Stimulated activated CD4-positive, alpha-beta T cell treated with anti-CD3 and anti-CD28 coated beads, Interleukin-15, amount 100 ng/mL, for 48 hours (primary cell): Measurements from ENCODE around the gene GJB3.
"Not testable (repeated sequence)": the region's sequence is repeated elsewhere in the genome, so short reads cannot be mapped to it uniquely, and the experiment has no call there.

Experiments used
- DNase-seq, 2 donors: peaks; one replicate each; pipeline ENCODE4 v3.0.0-alpha.2; 2020; ENCODE audit warnings: low read depth in 2 of 2

The GJB3 gene

DNA sequence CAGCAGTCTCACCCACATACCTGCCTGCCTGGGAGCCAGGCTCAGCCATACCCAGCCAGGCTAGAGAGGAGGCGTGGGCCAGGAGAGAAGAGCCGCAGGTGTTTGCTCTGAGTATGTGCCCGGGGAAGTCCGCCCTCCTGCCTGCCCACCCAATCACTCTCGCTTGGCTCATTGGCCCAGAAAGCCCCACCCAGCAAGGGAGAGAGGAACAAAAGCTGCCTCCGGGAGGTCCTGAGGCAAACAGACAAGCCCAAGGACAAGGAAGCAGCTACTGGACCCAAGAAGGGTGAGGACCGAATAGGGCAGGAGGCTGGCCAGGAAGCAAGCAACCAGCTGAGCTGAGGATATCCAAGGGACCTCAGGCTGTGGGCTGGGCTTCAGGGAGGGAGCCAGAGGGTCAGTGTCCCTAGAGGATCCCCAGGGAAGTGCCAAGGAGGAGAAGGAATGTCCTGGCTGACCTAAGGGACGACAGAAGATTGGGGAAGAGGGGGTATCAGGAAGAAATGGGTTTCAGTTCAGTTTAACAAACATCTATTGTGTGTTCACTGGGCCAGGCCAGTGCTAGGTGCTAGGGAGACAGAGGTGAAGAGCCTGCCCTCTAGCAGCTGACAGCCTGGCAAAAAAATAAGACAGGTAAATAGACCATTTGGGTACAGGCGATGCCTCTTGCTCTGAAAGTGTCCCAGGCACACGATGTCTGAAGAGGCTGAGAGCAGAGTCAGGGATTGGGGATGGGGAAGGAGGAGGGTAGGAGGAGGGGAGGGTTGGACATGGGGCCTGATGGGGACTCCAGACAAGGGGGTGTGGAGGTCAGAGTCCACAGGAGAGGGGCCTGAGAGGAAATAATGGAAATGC, 21.3 kb upstream of the GJB3 start, which contains the start of gene GJB4:
Gene GJB4 (plus strand): TSS at position 238 of the 855 bp plus-strand sequence. CDS start 1,515 bp downstream, outside the sequence.
- DNase-seq, result no peak

GRCh38 chr1:34761176-34761761, 19.7 kb upstream of the GJB3 start:
- DNase-seq, result no peak

- DNase-seq, result no peak
These were observed 19.2 kb upstream of the GJB3 start for GRCh38 chr1:34761776-34762307.

DNA sequence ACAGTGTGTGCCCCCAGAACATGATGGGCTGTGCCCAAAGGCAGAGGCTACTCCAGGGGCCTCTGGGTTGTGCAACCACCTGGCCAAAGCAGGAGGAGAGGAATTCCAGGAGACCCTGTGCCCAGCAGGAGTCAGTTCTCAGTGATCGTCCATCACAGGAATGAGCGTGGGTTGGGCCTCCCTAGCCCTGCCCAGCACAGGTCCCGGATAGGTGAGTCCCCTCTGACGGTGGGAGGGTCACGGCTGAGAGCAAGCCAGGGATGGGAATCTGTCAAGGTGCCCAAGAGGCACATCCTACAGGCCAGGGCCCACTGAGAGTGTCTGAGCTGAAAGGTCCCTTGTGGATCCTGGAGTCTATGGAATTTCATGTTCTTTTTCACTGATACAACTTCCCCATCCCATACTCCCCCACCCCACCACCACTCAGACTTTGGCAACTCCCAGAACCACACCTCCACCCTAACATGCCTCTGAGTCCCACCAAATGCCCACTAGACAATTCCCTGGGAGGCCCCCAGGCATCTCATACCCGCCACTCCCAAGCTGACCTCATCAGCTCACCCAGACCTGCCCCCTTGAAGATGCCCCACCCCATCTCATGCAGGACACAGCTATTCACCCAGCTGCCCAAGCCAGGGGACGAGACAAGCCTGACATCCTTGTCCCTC, 18.4 kb upstream of the GJB3 start:
- no peak for DNase-seq

DNA sequence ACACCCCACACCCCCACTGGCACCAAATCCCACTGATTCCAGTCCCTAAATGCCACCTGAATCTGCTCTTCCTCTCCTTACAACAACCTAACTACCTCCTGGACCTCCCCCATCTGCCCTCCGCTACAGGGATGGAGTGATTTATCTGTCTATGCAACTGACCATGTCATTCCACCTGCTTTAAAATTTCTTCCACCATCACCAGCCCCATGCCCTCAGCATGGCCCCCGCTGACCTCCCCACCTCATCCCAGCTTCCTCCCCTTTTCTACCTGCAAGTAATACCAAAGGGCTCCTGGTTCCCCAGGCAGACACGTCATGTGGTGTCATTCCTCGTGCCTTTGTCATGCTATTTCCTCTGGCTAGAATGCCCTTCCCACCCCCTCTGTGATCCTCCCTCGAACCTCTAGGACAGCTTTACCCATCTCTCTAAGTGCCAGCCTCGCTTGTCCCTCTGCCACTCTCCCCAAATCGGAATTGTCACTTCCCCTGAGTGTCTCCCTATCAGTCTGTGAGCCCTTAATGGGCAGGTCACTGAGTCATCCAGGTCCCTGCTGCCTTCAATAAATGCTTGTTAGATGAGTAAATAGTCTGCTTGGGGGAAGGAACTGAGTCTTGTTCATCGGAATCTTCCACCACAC, 17.8 kb upstream of the GJB3 start:
- no peak for DNase-seq

DNA sequence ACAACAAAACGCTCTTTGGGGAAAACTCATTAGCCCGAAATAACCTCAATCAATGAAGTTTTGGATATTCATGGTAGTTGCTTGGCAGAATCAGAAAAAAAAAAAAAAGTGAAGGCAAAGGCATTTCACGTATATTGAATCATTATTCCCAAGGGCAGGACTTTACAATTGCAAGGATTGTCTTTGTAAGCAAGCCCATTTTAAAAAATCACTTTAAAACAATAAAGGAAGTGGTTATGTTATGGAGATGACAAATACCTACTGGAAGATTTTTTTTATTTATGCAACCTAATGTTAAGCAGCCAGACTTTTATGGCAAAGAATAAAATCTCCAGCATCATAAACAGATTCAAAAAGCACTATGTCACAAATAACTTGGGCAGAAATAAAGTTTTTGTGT, 12.2 kb upstream of the GJB3 start:
- DNase-seq, result no peak

DNA sequence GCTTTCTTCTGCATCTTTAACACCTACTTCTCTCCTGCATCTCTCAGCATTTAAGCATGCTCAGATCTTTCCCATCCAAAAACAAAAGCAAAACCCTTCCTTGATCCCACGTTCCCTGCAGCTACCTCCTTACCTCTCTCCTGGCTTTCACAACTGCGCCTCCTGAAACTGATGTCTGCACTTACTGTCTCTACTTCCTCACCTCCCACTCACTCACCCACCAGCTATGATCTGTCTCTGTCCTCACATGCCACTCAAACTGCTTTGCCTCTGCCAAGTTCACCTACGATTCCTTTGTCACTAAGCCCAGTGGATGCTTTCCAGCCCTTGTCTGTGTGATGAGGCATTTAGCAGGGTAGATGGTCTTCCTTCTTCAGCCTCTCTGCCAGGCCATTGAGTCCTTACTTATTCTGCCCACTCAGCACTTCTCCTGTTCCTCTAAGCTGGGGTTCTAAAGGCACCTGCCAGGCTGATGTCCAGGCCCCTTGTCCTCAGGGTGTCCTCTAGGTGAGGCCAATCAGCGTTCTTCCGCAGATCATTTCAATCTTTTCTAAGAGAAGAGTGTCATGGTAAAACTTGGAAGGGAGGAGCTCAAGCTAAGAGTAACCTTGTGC, 10.0 kb upstream of the GJB3 start:
- no peak for DNase-seq

DNA sequence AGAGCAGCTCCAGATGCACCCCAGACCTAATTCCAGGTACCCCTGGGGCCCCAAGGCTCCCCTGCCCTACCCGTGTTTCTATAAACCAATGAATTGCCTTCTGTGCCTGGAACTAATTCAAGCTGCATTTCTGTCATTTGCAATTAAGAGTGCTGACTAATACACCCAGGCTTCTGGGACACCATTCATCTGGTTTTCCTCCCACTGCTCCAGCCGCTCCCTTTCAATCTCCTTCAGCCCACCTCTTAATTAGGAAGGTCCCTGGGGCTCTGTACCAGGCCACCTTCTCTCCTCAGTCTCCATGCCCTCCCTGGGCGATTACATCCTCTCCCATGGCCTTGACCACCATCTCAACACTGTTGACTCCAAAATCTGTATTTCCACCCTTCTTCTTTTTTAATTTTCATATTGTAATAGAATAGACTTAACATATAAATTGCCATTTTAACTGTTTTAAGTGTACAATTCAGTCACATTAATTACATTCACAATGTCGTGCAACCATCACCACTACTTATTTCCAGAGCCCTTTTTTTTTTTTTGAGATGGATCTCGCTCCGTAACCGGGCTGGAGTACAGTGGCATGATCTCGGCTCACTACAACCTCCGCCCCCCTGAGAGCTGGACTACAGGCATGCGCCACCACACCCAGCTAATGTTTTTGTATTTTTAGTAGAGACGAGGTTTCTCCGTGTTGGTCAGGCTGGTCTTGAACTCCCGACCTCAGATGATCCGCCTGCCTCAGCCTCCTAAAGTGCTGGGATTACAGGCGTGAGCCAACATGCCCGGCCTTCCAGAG, 9.2 kb upstream of the GJB3 start:
- no peak for DNase-seq

DNA sequence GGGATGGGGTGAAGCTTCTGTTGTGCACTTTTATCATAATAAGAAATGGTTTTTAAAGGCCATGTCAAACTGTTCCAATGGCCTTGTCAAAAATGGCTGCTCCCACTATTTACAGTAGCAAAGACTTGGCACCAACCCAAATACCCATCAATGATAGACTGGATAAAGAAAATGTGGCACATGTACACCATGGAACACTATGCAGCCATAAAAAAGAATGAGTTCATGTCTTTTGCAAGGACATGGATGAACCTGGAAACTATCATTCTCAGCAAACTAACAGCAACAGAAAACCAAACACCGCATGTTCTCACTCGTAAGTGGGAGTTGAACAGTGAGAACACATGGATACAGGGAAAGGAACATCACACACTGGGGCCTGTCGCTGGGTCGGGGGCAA, 7.9 kb upstream of the GJB3 start:
- DNase-seq, result not testable (repeated sequence)

DNA sequence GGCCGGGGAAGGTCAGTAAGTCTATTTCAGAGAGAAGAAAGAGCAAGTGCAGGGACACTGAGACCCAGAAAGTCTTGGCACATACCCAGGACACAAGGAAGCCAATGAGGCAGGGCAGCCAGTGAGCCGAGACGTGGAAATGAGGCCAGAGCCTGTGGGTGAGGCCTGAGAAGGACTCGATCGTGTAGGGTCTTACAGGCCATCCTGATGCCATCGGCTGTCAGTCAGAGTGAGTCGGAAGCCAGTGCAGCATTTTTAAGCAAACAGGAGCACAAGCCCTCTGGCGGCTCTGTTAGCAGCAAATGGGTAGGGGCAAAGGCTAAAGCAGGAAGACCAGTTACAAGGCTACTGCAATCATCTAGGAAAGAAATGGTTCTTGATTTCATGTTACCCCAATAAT, 6.1 kb upstream of the GJB3 start:
- DNase-seq, result no peak

DNA sequence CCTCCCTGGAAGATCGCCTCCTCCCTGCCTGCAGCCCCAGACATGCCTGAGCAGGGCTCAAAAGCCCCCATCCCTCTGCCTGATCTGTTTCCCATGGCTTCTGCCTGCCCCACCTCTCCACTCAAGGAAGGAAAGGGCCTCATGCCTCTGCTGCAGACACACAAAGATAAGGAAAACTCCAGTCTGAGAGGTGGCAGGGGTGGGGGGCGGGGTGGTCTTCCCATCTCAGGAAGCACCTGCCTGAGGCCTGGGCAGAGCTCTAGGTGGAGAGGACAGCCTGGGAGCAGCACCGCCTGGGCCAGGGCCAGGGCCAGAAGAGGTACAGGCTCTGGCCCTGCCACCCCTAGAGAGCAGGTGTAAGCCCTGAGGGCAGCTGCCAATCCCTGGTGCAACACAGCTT, 4.1 kb upstream of the GJB3 start:
- DNase-seq, result no peak

DNA sequence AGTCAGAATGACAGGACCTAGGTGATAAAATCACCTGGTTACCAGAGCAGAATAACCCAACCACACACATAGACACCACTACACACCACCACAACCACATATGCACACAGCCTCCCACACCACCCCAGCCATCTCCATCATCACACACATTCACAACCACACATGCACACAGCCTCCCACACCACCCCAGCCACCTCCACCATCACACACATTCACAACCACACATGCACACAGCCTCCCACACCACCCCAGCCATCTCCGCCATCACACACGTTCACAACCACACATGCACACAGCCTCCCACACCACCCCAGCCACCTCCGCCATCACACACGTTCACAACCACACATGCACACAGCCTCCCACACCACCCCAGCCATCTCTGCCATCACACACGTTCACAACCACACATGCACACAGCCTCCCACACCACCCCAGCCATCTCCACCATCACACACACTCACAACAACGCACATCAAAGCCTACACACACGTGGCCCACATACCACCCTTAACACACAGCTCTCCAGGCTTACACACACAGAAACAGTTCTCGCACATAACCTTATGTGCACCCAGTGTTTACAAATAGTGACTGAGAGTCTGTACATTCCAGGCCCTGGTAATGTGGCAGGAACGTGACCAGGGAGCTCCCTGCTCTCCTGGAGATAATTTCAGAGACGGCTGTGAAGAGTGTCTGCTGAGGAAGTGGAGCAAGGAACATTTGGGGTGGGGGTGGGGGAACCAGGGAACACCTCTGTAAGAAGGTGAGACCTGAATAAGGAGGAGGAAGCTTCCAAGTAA, 3.3 kb upstream of the GJB3 start:
- DNase-seq, result no peak

DNA sequence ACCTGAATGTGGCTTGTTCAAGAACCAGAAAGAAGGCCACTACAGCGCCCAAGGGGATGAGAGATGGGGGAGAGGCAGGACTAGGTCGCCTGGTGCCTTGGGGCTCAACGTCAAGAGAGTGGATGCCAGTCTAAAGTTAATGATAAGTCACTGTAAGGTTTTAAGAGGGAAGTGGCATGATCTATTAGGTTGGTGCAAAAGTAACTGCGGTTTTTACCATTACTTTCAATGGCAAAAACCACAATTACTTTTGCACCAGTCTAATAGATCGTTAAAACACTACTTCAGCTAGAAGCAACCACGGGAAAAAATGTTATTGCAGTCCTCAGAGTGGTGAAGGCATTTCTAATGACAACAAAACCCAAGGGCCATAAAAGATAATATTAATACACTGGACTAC, 2.6 kb upstream of the GJB3 start:
- no peak for DNase-seq

DNA sequence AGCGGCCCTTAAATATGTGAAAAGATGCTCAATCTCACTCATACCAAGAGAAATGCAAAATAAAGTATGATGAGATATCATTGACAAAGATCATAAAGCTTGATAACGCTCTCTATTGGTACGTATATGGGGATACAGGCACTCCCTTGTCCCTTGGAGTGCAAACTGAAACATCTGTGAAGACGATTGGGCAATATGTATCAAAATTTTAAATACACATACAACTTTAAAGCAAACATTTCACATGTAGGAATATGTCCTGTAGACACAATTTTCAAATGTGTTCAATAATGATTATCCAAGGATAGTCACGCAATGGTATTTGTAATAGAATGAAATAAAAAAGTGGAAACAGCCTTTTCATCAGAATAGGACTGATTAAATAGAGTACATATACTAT, 2.0 kb upstream of the GJB3 start:
- no peak for DNase-seq

DNA sequence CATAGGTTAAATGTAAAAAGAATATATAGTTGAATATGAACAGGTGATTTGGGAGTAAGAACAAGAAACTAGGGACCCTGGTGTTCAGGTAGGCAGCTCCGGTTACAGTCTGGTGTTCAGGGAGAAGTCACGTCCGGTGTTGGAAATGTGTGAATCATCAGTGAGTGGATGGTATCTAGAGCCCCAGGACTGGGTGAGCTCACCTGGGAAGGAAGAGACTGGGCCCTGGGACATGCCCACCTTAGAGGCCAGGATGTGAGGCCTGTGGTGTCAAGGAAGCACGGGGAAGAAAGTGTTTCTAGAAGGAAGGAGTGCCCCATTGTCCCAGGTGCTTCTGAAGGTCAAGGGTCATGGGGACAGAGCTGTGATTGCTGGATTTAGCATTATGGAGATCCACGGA, 1.5 kb upstream of the GJB3 start:
- no peak for DNase-seq

- DNase-seq, result no peak
These were observed 1.1 kb upstream of the GJB3 start for GRCh38 chr1:34779962-34780361.

GRCh38 chr1:34780528-34780927, 486 bp upstream of the GJB3 start:
- no peak for DNase-seq

- DNase-seq, result no peak
These were observed 904 bp downstream of the GJB3 start for GRCh38 chr1:34781844-34782391.

- DNase-seq, result no peak
These were observed 3.8 kb downstream of the GJB3 start for GRCh38 chr1:34784751-34785221.
